Lower leg skin (tissue), 4 donors: ENCODE measurements around the gene CXCR3. TPM values are rescaled to one million over a fixed set of nuclear protein-coding genes. Genes with fewer than 3 reads are reported as not detected.

Source experiments
- DNase-seq, 2 donors: peaks; one replicate each; pipeline ENCODE4 v3.0.0-alpha.2; 2019; ENCODE audit warnings: low spot score in 2 of 2
- H3K4me3 ChIP-seq: fragments of 200-600 bp; sonication (generic); 2 replicates; pipeline ENCODE4 v1.5.1; 2017; ENCODE audit warnings: mild to moderate bottlenecking, low read depth; ENCODE audit not compliant: poor library complexity, severe bottlenecking
- POLR2A ChIP-seq, 2 donors: fragments of 450-650 bp; IDR thresholded peaks; one replicate each; pipeline ENCODE4 v1.6.1; 2016 to 2017; ENCODE audit warnings: antibody characterized with exemption in 2 of 2, mild to moderate bottlenecking in 1 of 2, moderate library complexity in 1 of 2
- WGBS, 2 donors: methylation state at CpG; one replicate each; pipeline ENCODE4 v1.1.5; 2018; 5-methylcytosine and 5-hydroxymethylcytosine counted together
- intact Hi-C: fragments of 100-400 bp; cut with DNase I; formaldehyde crosslinking; loops from one replicate; pipeline ENCODE4 v1.15.0; 2023; ENCODE audit warnings: low total_unique reads
- total RNA-seq, 4 donors: library from RNA; depleted of rRNA; stranded (reverse); fragments of >200 nt; gene quantifications; one replicate each; pipeline ENCODE4 v1.1.0, GENCODE V29; 2016
- TF ChIP-seq, protein P1 (sequence below), 3 donors: fragments of 450-650 bp; IDR thresholded peaks; one replicate each; pipeline ENCODE4 v1.5.1; 2016; ENCODE audit warnings: antibody characterized with exemption in 3 of 3, mild to moderate bottlenecking in 3 of 3, moderate library complexity in 2 of 3

Gene CXCR3
- total RNA-seq, 4 donors from 2014 or later = not detected

DNA sequence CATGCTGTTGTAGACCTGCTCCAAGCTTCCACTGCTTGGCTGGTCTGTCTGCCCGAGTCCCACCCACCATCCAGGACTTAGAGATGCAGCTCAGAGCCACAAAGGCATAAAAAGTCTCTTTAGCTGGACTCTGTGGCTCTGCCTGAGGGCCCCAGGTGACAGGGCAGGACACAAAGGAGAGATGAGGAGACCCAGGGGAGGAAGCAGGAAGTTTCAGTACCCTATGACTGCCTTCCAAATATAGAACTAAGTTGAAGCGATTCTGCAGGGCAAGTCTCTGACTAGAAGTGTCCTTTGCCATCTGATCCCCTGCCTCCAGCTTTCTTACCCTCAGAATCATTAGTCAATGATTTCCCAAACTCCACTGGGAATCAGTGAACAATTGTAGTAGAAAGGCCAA is 11.2 kb upstream of the CXCR3 start:
- 78 to 79% methylated on average over 2 of the region's 2 CpGs for WGBS, 2 donors
- TF ChIP-seq, protein P1, sequence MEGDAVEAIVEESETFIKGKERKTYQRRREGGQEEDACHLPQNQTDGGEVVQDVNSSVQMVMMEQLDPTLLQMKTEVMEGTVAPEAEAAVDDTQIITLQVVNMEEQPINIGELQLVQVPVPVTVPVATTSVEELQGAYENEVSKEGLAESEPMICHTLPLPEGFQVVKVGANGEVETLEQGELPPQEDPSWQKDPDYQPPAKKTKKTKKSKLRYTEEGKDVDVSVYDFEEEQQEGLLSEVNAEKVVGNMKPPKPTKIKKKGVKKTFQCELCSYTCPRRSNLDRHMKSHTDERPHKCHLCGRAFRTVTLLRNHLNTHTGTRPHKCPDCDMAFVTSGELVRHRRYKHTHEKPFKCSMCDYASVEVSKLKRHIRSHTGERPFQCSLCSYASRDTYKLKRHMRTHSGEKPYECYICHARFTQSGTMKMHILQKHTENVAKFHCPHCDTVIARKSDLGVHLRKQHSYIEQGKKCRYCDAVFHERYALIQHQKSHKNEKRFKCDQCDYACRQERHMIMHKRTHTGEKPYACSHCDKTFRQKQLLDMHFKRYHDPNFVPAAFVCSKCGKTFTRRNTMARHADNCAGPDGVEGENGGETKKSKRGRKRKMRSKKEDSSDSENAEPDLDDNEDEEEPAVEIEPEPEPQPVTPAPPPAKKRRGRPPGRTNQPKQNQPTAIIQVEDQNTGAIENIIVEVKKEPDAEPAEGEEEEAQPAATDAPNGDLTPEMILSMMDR (IDR thresholded peaks at IDR 0.05) = no peak
- TF ChIP-seq POLR2A (IDR thresholded peaks at IDR 0.05) = no peak
- intact Hi-C loops = no loop called here

DNA sequence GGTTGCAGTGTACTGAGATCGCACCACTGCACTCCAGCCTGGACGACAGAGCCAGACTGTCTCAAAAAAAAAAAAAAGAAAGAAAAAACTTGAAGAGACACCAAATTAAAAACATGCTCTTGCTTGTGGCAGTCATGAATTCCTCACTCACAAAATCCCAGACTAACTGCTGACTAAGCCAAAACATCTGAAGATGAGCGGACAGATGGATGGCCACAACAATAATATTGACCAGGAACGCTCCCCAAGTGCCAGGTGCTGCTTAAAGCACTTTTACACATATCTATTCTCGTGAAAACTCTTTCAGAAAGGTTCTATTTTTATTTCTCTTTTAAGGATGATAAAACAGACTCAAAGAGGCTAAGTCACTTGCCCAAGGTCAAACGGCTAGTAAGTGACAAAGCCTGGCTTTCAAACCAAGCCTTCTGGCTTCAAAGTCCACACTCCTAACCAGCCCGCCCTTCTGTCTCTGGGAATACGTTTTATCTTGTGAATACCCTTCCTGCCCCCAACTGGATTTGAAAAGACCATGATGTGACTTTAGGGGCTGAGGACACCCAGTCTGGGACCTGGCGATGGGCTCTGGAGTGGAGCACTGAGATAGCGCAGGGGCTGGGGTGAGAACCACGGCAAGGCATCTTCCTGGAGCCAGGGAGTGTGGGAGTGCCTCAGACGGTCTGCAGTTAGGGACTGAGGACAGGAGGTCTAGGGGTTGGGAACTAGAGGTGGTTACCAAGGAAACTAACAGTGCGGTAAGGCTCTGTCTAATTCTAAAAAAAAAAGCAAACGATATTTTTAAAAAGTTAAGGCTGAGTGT is 9.5 kb upstream of the CXCR3 start:
- intact Hi-C loops = no loop called here
- H3K4me3 ChIP-seq = no peak overlapping the region
- DNase-seq = no peak
- TF ChIP-seq, protein P1 (IDR thresholded peaks at IDR 0.05) = no peak
- no peak for TF ChIP-seq POLR2A (IDR thresholded peaks at IDR 0.05)
- WGBS, 2 donors = 73 to 76% methylated on average over 14 of the region's 14 CpGs

More for the DNA sequence above, 11.2 kb upstream of the CXCR3 start:
- no peak overlapping the region for H3K4me3 ChIP-seq
- no peak for DNase-seq

DNA sequence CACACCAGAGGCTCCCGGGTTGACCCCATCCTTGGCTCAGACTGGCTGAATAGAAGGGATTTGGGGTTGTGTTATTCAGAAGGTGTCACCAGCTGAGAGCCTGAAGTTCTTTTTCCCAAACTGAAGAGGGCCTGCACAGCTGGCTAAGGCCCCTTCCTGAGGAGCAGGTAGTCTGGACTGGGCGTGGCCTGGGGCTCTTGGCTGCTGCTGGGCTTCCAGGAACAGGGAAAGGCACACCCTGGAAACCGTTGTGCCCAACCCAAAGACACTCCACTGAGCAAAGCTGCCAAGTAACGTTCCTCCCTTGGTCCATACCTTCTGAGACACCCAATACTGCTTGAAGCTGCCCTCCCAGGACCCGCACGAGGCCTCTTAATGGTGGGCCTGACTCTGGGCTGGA is 8.3 kb upstream of the CXCR3 start:
- H3K4me3 ChIP-seq = no peak overlapping the region
- intact Hi-C loops = no loop called here
- DNase-seq = no peak
- 54 to 59% methylated on average over 5 of the region's 6 CpGs for WGBS, 2 donors
- TF ChIP-seq POLR2A (IDR thresholded peaks at IDR 0.05) = no peak
- TF ChIP-seq, protein P1 (IDR thresholded peaks at IDR 0.05) = no peak

DNA sequence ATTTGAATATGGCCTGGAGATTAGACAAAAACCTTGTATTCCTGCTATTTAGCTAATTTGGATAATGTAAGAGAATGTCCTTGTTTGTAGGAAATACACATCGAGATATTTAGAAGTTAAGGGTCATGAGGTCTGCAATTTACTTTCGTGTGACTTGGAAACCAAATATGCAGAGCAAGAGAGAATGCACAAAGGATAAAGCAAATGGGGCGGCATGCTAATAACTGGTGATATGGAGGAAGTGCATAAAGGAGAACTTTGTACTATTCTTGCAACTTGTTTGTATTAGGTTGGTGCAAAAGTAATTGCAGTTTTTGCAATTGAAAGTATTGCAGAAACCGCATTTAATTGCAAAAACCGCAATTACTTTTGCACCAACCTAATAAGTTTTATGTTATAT is 7.2 kb upstream of the CXCR3 start:
- H3K4me3 ChIP-seq = no peak overlapping the region
- intact Hi-C loops = no loop called here
- 90% methylated on average over 5 of the region's 5 CpGs for WGBS, 2 donors
- no peak for TF ChIP-seq POLR2A (IDR thresholded peaks at IDR 0.05)
- TF ChIP-seq, protein P1 (IDR thresholded peaks at IDR 0.05) = no peak
- no peak for DNase-seq

DNA sequence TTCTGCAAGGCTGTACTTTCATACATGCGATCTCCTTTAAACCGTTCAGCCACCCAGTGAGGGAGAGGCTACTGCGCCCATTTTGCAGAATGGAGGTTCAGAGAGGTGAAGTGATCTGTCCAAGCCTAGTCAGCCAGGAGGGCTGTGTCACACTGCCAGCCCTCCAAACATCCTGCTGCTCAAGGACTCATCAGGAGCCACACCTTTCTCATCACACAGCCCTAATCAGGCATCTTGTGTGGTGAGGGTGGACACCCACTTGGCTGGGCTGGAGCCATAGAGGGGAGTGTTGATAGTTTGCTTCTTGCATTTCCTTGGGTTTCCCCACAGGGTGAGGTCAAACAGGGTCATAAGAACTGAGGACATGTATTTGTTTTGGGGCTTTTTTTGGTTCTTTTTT is 5.4 kb upstream of the CXCR3 start:
- no peak for DNase-seq
- no peak overlapping the region for H3K4me3 ChIP-seq
- intact Hi-C loops = no loop called here
- TF ChIP-seq, protein P1 (IDR thresholded peaks at IDR 0.05) = no peak
- 89 to 92% methylated on average over 3 of the region's 3 CpGs for WGBS, 2 donors
